Mammary epithelial cell (primary cell): ENCODE results near the gene NLN.

Experiments used
- CTCF ChIP-seq, 2 donors: IDR thresholded peaks in 1 of 2; conservative IDR thresholded peaks in 1 of 2; 2 replicates each; pipeline ENCODE4 v1.5.1; 2011 to 2012; ENCODE audit warnings: inconsistent platforms in 2 of 2, low read length in 2 of 2, mild to moderate bottlenecking in 2 of 2, control low read depth in 1 of 2, low read depth in 1 of 2; ENCODE audit not compliant: insufficient read depth in 1 of 2; ENCODE audit errors: extremely low read depth in 1 of 2
- EZH2 ChIP-seq: IDR thresholded peaks from 2 replicates; pipeline ENCODE4 v1.6.1; 2012; ENCODE audit warnings: low read length, inconsistent platforms, borderline replicate concordance

GRCh38 chr5:65816729-65817128 is 94.7 kb downstream of the NLN start:
- TF ChIP-seq CTCF (conservative IDR thresholded peaks at IDR 0.05 in 1 of 2, IDR thresholded peaks at IDR 0.05 in 1 of 2; ENCODE audit: extremely low read depth in 1 of 2, insufficient read depth in 1 of 2, low read depth in 1 of 2, low read length in 2 of 2) (no peak), EZH2 (no peak)
